Measurements from ENCODE around the gene CTBP1. TPM values are rescaled to one million over a fixed set of nuclear protein-coding genes. Genes with fewer than 3 reads are reported as not detected.

Gene CTBP1
- total RNA-seq, 1 donor from 2014 or later: 109 TPM

GRCh38 chr4:1202526-1203011, 46.4 kb downstream of the CTBP1 start:
- Histone ChIP-seq H3K9me3 (ENCODE audit: control insufficient read depth in 3 of 3, low read length in 3 of 3) (no peaks in the 10 kb centered on the region), H3K27me3 (ENCODE audit: control insufficient read depth in 3 of 3, insufficient read depth in 3 of 3, low read length in 3 of 3) (no peaks in the 10 kb centered on the region), H3K4me1 (ENCODE audit: control insufficient read depth in 3 of 3, insufficient read depth in 3 of 3, low read length in 3 of 3) (peaks cover 11 to 28% (median 26%) of the 10 kb centered on the region in 3 donors), H3K4me3 (ENCODE audit: low read length in 3 of 3) (no peak overlapping the region), H3K27ac (ENCODE audit: low read depth, low read length) (no peak overlapping the region), H3K36me3 (ENCODE audit: control insufficient read depth in 3 of 3, insufficient read depth in 3 of 3, low read length in 3 of 3) (no peaks in the 10 kb centered on the region), H3K9ac (ENCODE audit: low read depth in 1 of 3, low read length in 3 of 3) (peak overlapping the region in 1 of 3 donors; percentile 8)

GRCh38 chr4:1201851-1202525, 46.9 kb downstream of the CTBP1 start:
- Histone ChIP-seq H3K9ac (ENCODE audit: low read depth in 1 of 3, low read length in 3 of 3) (peak overlapping the region in 1 of 3 donors; percentile 8), H3K27ac (ENCODE audit: low read depth, low read length) (peak overlapping the region; percentile 12), H3K4me1 (ENCODE audit: control insufficient read depth in 3 of 3, insufficient read depth in 3 of 3, low read length in 3 of 3) (peaks cover 11 to 26% (median 23%) of the 10 kb centered on the region in 3 donors), H3K36me3 (ENCODE audit: control insufficient read depth in 3 of 3, insufficient read depth in 3 of 3, low read length in 3 of 3) (no peaks in the 10 kb centered on the region), H3K27me3 (ENCODE audit: control insufficient read depth in 3 of 3, insufficient read depth in 3 of 3, low read length in 3 of 3) (no peaks in the 10 kb centered on the region), H3K9me3 (ENCODE audit: control insufficient read depth in 3 of 3, low read length in 3 of 3) (no peaks in the 10 kb centered on the region), H3K4me3 (ENCODE audit: low read length in 3 of 3) (no peak overlapping the region)

- H3K27me3 ChIP-seq (ENCODE audit: control insufficient read depth in 3 of 3, insufficient read depth in 3 of 3, low read length in 3 of 3): no peaks in the 10 kb centered on the region
- H3K4me1 ChIP-seq (ENCODE audit: control insufficient read depth in 3 of 3, insufficient read depth in 3 of 3, low read length in 3 of 3): peaks cover 11 to 31% (median 23%) of the 10 kb centered on the region in 3 donors
- H3K9me3 ChIP-seq (ENCODE audit: control insufficient read depth in 3 of 3, low read length in 3 of 3): no peaks in the 10 kb centered on the region
- no peak overlapping the region for H3K9ac ChIP-seq (ENCODE audit: low read depth in 1 of 3, low read length in 3 of 3)
- H3K36me3 ChIP-seq (ENCODE audit: control insufficient read depth in 3 of 3, insufficient read depth in 3 of 3, low read length in 3 of 3): no peaks in the 10 kb centered on the region
- H3K4me3 ChIP-seq (ENCODE audit: low read length in 3 of 3): peak overlapping the region in 1 of 3 donors; percentile 54
- H3K27ac ChIP-seq (ENCODE audit: low read depth, low read length): no peak overlapping the region
Observed at GRCh38 chr4:1200425-1201035, 48.4 kb downstream of the CTBP1 start.

- H3K27ac ChIP-seq (ENCODE audit: low read depth, low read length): no peak overlapping the region
- H3K4me1 ChIP-seq (ENCODE audit: control insufficient read depth in 3 of 3, insufficient read depth in 3 of 3, low read length in 3 of 3): peaks cover 11 to 30% (median 23%) of the 10 kb centered on the region in 3 donors
- H3K36me3 ChIP-seq (ENCODE audit: control insufficient read depth in 3 of 3, insufficient read depth in 3 of 3, low read length in 3 of 3): no peaks in the 10 kb centered on the region
Observed at GRCh38 chr4:1199556-1200331, 49.2 kb downstream of the CTBP1 start.

GRCh38 chr4:1198098-1198844, 50.7 kb downstream of the CTBP1 start:
- Histone ChIP-seq H3K36me3 (ENCODE audit: control insufficient read depth in 3 of 3, insufficient read depth in 3 of 3, low read length in 3 of 3) (no peaks in the 10 kb centered on the region), H3K27me3 (ENCODE audit: control insufficient read depth in 3 of 3, insufficient read depth in 3 of 3, low read length in 3 of 3) (no peaks in the 10 kb centered on the region), H3K4me3 (ENCODE audit: low read length in 3 of 3) (no peak overlapping the region), H3K27ac (ENCODE audit: low read depth, low read length) (no peak overlapping the region), H3K4me1 (ENCODE audit: control insufficient read depth in 3 of 3, insufficient read depth in 3 of 3, low read length in 3 of 3) (peaks cover 19 to 38% (median 34%) of the 10 kb centered on the region in 3 donors), H3K9ac (ENCODE audit: low read depth in 1 of 3, low read length in 3 of 3) (no peak overlapping the region), H3K9me3 (ENCODE audit: control insufficient read depth in 3 of 3, low read length in 3 of 3) (no peaks in the 10 kb centered on the region)

More at GRCh38 chr4:1199556-1200331, 49.2 kb downstream of the CTBP1 start:
- Histone ChIP-seq H3K9me3 (ENCODE audit: control insufficient read depth in 3 of 3, low read length in 3 of 3) (no peaks in the 10 kb centered on the region), H3K27me3 (ENCODE audit: control insufficient read depth in 3 of 3, insufficient read depth in 3 of 3, low read length in 3 of 3) (no peaks in the 10 kb centered on the region), H3K9ac (ENCODE audit: low read depth in 1 of 3, low read length in 3 of 3) (no peak overlapping the region), H3K4me3 (ENCODE audit: low read length in 3 of 3) (no peak overlapping the region)

- H3K9ac ChIP-seq (ENCODE audit: low read depth in 1 of 3, low read length in 3 of 3): no peak overlapping the region
- no peak overlapping the region for H3K4me3 ChIP-seq (ENCODE audit: low read length in 3 of 3)
- peaks cover 35 to 49% (median 47%) of the 10 kb centered on the region in 3 donors for H3K4me1 ChIP-seq (ENCODE audit: control insufficient read depth in 3 of 3, insufficient read depth in 3 of 3, low read length in 3 of 3)
- no peaks in the 10 kb centered on the region for H3K27me3 ChIP-seq (ENCODE audit: control insufficient read depth in 3 of 3, insufficient read depth in 3 of 3, low read length in 3 of 3)
- no peaks in the 10 kb centered on the region for H3K9me3 ChIP-seq (ENCODE audit: control insufficient read depth in 3 of 3, low read length in 3 of 3)
- no peaks in the 10 kb centered on the region for H3K36me3 ChIP-seq (ENCODE audit: control insufficient read depth in 3 of 3, insufficient read depth in 3 of 3, low read length in 3 of 3)
- H3K27ac ChIP-seq (ENCODE audit: low read depth, low read length): no peak overlapping the region
Observed at GRCh38 chr4:1196421-1197183, 52.3 kb downstream of the CTBP1 start.

GRCh38 chr4:1195891-1196401, 53.0 kb downstream of the CTBP1 start:
- H3K9me3 ChIP-seq (ENCODE audit: control insufficient read depth in 3 of 3, low read length in 3 of 3): no peaks in the 10 kb centered on the region
- no peaks in the 10 kb centered on the region for H3K27me3 ChIP-seq (ENCODE audit: control insufficient read depth in 3 of 3, insufficient read depth in 3 of 3, low read length in 3 of 3)
- peaks cover 36 to 49% (median 45%) of the 10 kb centered on the region in 3 donors for H3K4me1 ChIP-seq (ENCODE audit: control insufficient read depth in 3 of 3, insufficient read depth in 3 of 3, low read length in 3 of 3)
- H3K36me3 ChIP-seq (ENCODE audit: control insufficient read depth in 3 of 3, insufficient read depth in 3 of 3, low read length in 3 of 3): no peaks in the 10 kb centered on the region
- no peak overlapping the region for H3K4me3 ChIP-seq (ENCODE audit: low read length in 3 of 3)
- no peak overlapping the region for H3K9ac ChIP-seq (ENCODE audit: low read depth in 1 of 3, low read length in 3 of 3)
- no peak overlapping the region for H3K27ac ChIP-seq (ENCODE audit: low read depth, low read length)

GRCh38 chr4:1195109-1195671, 53.7 kb downstream of the CTBP1 start:
- Histone ChIP-seq H3K36me3 (ENCODE audit: control insufficient read depth in 3 of 3, insufficient read depth in 3 of 3, low read length in 3 of 3) (no peaks in the 10 kb centered on the region), H3K27ac (ENCODE audit: low read depth, low read length) (no peak overlapping the region), H3K27me3 (ENCODE audit: control insufficient read depth in 3 of 3, insufficient read depth in 3 of 3, low read length in 3 of 3) (no peaks in the 10 kb centered on the region), H3K4me1 (ENCODE audit: control insufficient read depth in 3 of 3, insufficient read depth in 3 of 3, low read length in 3 of 3) (peaks cover 28 to 42% (median 38%) of the 10 kb centered on the region in 3 donors), H3K9ac (ENCODE audit: low read depth in 1 of 3, low read length in 3 of 3) (no peak overlapping the region), H3K4me3 (ENCODE audit: low read length in 3 of 3) (no peak overlapping the region), H3K9me3 (ENCODE audit: control insufficient read depth in 3 of 3, low read length in 3 of 3) (no peaks in the 10 kb centered on the region)
